GM19395 (cell line): ENCODE results near the gene MIER2.

Source experiments
- ATAC-seq: cut with Tn5 transposase; IDR thresholded peaks from one replicate; pipeline ENCODE4 v1.9.1; 2021; ENCODE audit warnings: mild to moderate bottlenecking, moderate library complexity; ENCODE audit not compliant: unreplicated experiment

Gene MIER2

GRCh38 chr19:335486-336066, 9.0 kb downstream of the MIER2 start:
- ATAC-seq = no peak

GRCh38 chr19:335072-335471, 9.5 kb downstream of the MIER2 start:
- no peak for ATAC-seq

DNA sequence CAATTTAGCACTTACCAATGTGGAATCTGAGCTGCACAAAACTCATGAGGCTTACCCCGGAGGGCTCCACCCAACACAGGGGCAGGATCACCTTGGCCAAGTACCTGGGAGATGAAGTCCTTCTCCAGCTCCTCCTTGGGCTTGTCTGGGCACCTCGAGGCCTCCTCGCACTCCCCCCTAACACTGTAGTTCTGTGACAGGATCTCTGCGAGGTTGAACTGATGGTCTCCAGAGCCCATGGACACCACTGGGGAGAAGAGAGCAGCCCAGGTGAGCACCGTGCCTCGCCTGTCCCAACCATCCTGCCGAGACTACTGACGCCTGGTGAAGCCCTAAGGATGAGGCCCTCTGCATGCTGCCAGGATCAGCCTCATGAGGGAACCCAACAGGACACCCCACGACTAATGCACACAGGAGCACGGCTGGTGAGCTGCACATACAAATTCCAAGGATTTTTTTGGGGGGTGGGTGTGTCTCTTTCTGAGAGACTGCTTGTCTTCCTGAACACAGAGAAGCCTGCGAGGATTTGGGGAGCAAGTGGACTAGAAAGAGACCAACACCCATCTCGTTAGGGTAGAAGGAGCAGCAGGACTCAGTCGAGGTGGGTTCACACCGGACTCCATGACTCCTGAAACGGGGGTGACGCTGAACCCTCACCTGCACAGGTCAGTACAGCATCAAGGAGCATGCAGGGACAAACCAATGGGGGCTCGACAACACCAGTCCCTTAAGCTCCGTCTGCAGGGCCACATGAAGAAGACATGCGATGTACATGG, 10.1 kb downstream of the MIER2 start:
- ATAC-seq = no peak

- no peak for ATAC-seq
Measured at GRCh38 chr19:330503-330902, 14.1 kb downstream of the MIER2 start.

GRCh38 chr19:329876-330275, 14.7 kb downstream of the MIER2 start:
- no peak for ATAC-seq

GRCh38 chr19:328025-328505, 16.5 kb downstream of the MIER2 start:
- ATAC-seq = no peak

- ATAC-seq = no peak
Measured at GRCh38 chr19:327291-328024, 17.1 kb downstream of the MIER2 start.

DNA sequence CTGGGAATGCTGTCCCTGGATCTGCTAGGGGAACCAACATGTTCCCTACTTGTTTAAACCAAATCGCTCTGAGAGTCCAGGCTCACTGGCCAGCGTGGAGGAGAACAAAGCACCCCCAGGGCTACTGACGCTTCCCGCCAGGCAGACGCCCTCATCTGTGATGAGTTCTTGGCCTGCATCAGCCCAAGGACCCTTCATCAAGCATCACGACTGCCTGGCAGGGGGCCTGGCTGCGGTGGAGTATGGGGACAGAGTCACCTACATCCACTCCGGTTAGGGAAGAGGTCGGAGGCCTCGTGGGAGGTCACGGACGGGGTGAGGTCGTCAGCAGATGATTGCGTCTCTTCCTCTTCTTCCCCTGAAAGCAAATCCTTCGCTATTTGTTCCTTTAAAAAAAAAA, 17.7 kb downstream of the MIER2 start:
- no peak for ATAC-seq

- no peak for ATAC-seq
Measured at GRCh38 chr19:325937-326565, 18.5 kb downstream of the MIER2 start.

- no peak for ATAC-seq
Measured at GRCh38 chr19:325173-325936, 19.2 kb downstream of the MIER2 start.

DNA sequence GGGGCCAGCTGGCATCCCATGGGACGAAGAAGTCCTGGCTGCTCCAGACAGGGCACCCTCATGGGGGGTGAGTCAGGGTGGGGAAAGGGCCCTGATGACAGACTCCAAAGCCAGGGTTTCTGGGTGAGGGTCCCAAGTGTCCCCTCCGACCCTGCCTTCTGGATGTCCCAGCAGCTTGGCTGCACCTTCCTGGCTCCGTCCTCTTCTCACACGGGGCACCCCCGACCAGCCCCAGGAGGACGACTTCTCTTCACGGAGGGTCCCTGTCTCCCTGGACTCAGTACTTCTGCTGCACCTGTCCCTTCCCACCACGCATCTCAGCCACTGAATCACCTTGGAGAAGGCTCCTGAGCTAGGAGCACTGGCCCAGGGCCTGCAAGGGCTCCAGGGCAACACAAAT, 19.9 kb downstream of the MIER2 start:
- ATAC-seq = no peak

DNA sequence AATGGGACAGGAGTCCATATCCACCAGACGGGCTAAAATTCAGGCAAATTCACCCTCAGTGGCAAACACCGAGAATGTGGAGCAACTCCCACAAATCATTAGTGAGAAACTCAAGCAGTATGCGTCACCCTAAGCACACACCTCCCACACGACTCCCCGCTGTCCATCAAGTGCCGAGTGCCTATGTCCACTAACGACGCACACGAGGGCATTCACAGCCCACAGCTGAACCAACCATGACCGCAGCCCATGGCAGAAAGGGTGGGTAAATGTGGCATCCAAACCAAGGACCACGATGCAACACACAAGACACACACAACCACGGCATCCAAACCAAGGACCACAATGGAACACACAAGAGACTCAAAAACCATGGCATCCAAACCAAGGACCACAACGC, 22.0 kb downstream of the MIER2 start:
- no peak for ATAC-seq

- no peak for ATAC-seq
Measured at GRCh38 chr19:318509-318774, 26.2 kb downstream of the MIER2 start.

- ATAC-seq = no peak
Measured at GRCh38 chr19:317710-318508, 26.7 kb downstream of the MIER2 start.

- no peak for ATAC-seq
Measured at GRCh38 chr19:315811-316210, 28.8 kb downstream of the MIER2 start.

GRCh38 chr19:313988-314815, 30.4 kb downstream of the MIER2 start:
- no peak for ATAC-seq

- ATAC-seq = no peak
Measured at GRCh38 chr19:313169-313987, 31.2 kb downstream of the MIER2 start.

DNA sequence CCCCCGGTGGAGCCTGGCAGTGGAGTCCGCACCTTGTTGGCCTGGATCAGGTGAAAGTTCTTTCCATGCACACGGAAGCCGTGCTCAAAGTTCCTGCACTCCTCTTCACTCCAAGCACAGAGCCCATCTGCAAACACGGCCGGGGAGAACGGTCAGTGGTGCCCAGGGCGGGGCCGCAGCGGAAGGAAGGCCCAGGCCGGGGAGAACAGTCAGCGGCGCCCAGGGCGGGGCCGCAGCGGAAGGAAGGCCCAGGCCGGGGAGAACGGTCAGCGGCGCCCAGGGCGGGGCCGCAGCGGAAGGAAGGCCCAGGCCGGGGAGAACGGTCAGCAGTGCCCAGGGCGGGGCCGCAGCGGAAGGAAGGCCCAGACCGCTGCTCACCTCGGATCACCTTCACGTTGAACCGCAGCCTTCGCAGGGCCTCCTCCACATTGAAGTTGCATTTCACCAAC, 32.8 kb downstream of the MIER2 start:
- no peak for ATAC-seq
